Subcutaneous abdominal adipose tissue (tissue), 5 donors: ENCODE results near the gene SLAIN2.

Experiments used
- H3K27ac ChIP-seq: one replicate; pipeline ENCODE4 v1.7.0; 2013; ENCODE audit warnings: low read depth, mild to moderate bottlenecking, inconsistent platforms, low read length, moderate library complexity
- H3K27me3 ChIP-seq, 5 donors: one replicate each; pipeline ENCODE4 v1.7.0; 2013; ENCODE audit warnings: low read length in 5 of 5, inconsistent platforms in 1 of 5; ENCODE audit not compliant: control insufficient read depth in 5 of 5, insufficient read depth in 4 of 5
- H3K36me3 ChIP-seq, 5 donors: one replicate each; pipeline ENCODE4 v1.7.0; 2013; ENCODE audit warnings: low read length in 5 of 5; ENCODE audit not compliant: control insufficient read depth in 5 of 5, insufficient read depth in 5 of 5
- H3K4me1 ChIP-seq, 5 donors: one replicate each; pipeline ENCODE4 v1.7.0; 2013; ENCODE audit warnings: low read length in 5 of 5, mild to moderate bottlenecking in 3 of 5, moderate library complexity in 1 of 5; ENCODE audit not compliant: control insufficient read depth in 5 of 5, insufficient read depth in 5 of 5
- H3K4me3 ChIP-seq, 5 donors: one replicate each; pipeline ENCODE4 v1.7.0; 2013; ENCODE audit warnings: low read length in 5 of 5, low read depth in 1 of 5
- H3K9ac ChIP-seq, 5 donors: one replicate each; pipeline ENCODE4 v1.7.0; 2013; ENCODE audit warnings: low read length in 5 of 5, mild to moderate bottlenecking in 4 of 5, moderate library complexity in 3 of 5
- H3K9me3 ChIP-seq, 5 donors: one replicate each; pipeline ENCODE4 v1.7.0; 2013; ENCODE audit warnings: low read length in 5 of 5; ENCODE audit not compliant: control insufficient read depth in 5 of 5
- donor health status: healthy.
- donor health status: healthy.
- donor health status: healthy.
- donor health status: healthy.
- donor health status: healthy.

The SLAIN2 gene

DNA sequence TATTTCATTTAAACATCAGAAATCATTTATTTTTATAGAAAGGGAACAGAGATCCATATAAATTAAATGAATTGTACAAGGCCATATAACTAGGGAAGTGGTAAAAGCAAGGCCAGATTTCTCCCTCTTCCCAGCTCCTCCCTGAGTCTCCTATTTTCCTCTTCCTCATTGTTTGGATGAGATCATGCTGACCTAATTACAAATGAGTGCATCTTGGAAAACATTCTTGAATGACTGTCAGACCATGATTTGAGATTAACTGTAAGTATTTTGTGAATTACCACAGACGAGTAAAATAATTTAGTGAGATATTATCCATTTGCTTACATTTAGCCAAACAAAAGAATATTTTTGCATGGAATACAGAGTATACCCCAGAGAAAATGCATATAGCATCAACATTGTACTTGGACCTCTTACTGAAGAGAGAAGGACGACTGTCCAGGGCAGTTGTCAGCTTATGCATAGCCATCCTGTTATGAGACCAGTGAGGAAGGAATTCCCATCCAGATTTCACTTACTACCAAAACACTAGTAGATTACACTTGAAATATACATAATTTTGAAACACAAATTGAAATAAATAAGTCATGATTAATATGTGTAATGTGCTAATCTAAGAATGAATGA lies 47.3 kb downstream of the SLAIN2 start:
- H3K36me3 ChIP-seq = peaks cover 9 to 37% (median 23%) of the 10 kb centered on the region in 5 donors
- peaks cover 0 to 4% (median 0%) of the 10 kb centered on the region in 5 donors for H3K4me1 ChIP-seq
- no peak overlapping the region for H3K27ac ChIP-seq
- H3K4me3 ChIP-seq = no peak overlapping the region
- H3K9me3 ChIP-seq = no peaks in the 10 kb centered on the region
- H3K27me3 ChIP-seq = no peaks in the 10 kb centered on the region
- H3K9ac ChIP-seq = no peak overlapping the region

GRCh38 chr4:48396043-48396442 lies 54.7 kb downstream of the SLAIN2 start:
- Histone ChIP-seq H3K4me1 (no peaks in the 10 kb centered on the region), H3K9me3 (no peaks in the 10 kb centered on the region), H3K27me3 (no peaks in the 10 kb centered on the region), H3K4me3 (no peak overlapping the region), H3K27ac (no peak overlapping the region), H3K36me3 (peaks cover 11 to 39% (median 23%) of the 10 kb centered on the region in 5 donors), H3K9ac (no peak overlapping the region)

DNA sequence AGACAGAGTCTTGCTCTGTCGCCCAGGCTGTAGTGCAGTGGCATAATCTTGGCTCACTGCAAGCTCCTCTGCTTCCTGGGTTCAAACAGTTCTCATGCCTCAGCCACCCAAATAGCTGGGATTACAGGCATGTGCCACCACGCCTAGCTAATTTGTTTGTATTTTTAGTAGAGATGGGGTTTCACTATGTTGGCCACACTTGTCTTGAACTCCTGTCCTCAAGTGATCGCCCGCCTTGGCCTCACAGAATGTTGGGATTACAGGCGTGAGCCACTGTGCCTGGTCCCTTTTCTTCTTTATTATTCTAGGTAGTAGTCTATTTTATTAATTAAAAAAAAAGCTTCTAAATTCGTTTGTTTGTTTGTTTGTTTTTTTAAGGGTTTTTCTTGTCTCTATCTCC lies 59.1 kb downstream of the SLAIN2 start:
- H3K36me3 ChIP-seq = peaks cover 14 to 31% (median 20%) of the 10 kb centered on the region in 5 donors
- no peaks in the 10 kb centered on the region for H3K27me3 ChIP-seq
- H3K27ac ChIP-seq = no peak overlapping the region
- H3K9me3 ChIP-seq = no peaks in the 10 kb centered on the region
- H3K4me3 ChIP-seq = no peak overlapping the region
- no peak overlapping the region for H3K9ac ChIP-seq
- peaks cover 0 to 5% (median 3%) of the 10 kb centered on the region in 5 donors for H3K4me1 ChIP-seq

DNA sequence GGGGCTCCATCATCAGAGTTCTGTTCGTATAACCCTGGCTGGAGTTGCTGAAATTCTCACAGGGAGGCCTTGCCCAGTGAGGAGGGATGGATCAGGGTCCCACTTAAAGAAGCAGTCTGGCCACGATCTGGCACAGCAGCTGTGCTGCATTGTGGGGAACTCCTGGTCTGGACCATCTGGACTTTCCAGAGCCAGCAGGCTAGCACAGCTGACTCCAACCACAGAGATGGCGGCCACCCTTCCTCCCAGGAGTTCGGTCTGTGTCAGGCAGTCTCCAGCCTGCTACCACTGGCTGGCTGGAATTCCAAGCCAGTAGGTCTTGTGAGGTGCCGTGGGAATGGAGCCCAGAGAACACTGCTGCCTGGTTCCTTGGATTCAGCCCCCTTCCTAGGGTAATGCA lies 62.0 kb downstream of the SLAIN2 start:
- peaks cover 3 to 17% (median 13%) of the 10 kb centered on the region in 5 donors for H3K36me3 ChIP-seq
- H3K27ac ChIP-seq = no peak overlapping the region
- H3K27me3 ChIP-seq = no peaks in the 10 kb centered on the region
- H3K4me1 ChIP-seq = peaks cover 0 to 5% (median 3%) of the 10 kb centered on the region in 5 donors
- no peaks in the 10 kb centered on the region for H3K9me3 ChIP-seq
- no peak overlapping the region for H3K9ac ChIP-seq
- H3K4me3 ChIP-seq = no peak overlapping the region

- Histone ChIP-seq H3K9ac (no peak overlapping the region), H3K4me1 (peaks cover 0 to 5% (median 3%) of the 10 kb centered on the region in 5 donors), H3K27ac (no peak overlapping the region), H3K36me3 (peaks cover 3 to 17% (median 13%) of the 10 kb centered on the region in 5 donors), H3K9me3 (no peaks in the 10 kb centered on the region), H3K4me3 (no peak overlapping the region), H3K27me3 (no peaks in the 10 kb centered on the region)
Measured at GRCh38 chr4:48403779-48404178, 62.5 kb downstream of the SLAIN2 start.

DNA sequence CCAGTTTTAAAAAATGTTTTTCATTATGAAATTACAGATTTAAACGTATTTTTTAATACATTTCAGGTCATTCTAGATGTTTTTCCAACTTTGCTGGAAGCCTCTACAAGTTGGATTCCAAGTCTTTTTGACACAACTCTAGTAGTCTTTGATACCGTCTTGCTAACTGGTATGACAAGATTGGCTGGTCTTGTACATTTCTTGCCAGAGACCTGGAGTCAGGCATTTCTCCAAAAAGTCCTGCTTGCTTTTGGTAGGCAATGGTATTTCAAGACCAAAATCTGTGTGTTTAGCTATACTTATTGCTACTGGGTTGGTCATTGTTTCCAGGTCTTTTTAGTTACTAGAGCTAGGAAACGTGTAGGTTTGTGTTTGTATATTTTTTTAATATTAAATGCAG lies 64.6 kb downstream of the SLAIN2 start:
- Histone ChIP-seq H3K36me3 (peaks cover 5 to 31% (median 20%) of the 10 kb centered on the region in 5 donors), H3K4me3 (no peak overlapping the region), H3K27ac (no peak overlapping the region), H3K4me1 (peaks cover 0 to 5% (median 3%) of the 10 kb centered on the region in 5 donors), H3K9ac (no peak overlapping the region), H3K27me3 (no peaks in the 10 kb centered on the region), H3K9me3 (no peaks in the 10 kb centered on the region)

DNA sequence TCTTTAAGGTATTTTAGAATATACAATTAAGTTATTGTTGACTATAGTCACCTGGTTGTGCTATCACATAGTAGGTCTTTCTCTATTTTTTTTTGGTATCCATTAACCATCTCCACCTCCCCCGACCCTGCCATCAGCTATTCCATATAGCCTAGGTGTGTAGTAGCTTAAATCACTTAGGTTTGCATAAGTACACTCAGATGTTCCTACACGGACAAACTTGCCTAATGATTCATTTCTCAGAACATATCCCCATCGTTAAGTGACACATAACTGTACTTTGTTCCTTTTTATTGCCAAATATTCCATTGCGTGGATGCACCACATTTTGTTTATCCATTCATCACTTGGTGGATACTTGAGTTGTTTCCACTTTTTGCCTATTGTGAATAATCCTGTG lies 67.9 kb downstream of the SLAIN2 start:
- H3K27ac ChIP-seq = no peak overlapping the region
- H3K4me1 ChIP-seq = no peaks in the 10 kb centered on the region
- peaks cover 4 to 22% (median 11%) of the 10 kb centered on the region in 5 donors for H3K36me3 ChIP-seq
- H3K9me3 ChIP-seq = no peaks in the 10 kb centered on the region
- H3K4me3 ChIP-seq = no peak overlapping the region
- H3K9ac ChIP-seq = no peak overlapping the region
- H3K27me3 ChIP-seq = no peaks in the 10 kb centered on the region

- Histone ChIP-seq H3K36me3 (peaks cover 4 to 22% (median 11%) of the 10 kb centered on the region in 5 donors), H3K9ac (no peak overlapping the region), H3K27ac (no peak overlapping the region), H3K4me3 (no peak overlapping the region), H3K4me1 (no peaks in the 10 kb centered on the region), H3K9me3 (no peaks in the 10 kb centered on the region), H3K27me3 (no peaks in the 10 kb centered on the region)
Measured at GRCh38 chr4:48410812-48411211, 69.5 kb downstream of the SLAIN2 start.

DNA sequence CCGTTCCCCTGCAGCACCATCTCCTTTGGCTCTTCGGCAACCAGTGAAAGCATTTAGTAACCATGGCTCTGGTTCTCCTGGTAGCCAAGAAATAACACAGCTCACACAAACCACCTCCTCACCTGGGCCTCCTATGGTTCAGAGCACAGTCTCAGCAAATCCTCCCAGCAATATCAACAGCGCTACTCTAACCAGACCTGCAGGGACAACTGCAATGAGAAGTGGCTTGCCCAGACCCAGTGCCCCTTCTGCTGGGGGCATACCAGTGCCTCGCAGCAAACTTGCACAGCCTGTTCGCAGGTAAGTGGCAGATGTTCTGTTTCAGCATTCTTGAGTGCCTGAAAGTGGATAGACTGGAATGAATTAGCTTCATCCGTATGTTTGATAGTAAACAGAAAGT lies 78.8 kb downstream of the SLAIN2 start:
- Histone ChIP-seq H3K27ac (no peak overlapping the region), H3K9me3 (no peaks in the 10 kb centered on the region), H3K36me3 (peaks cover 24 to 34% (median 33%) of the 10 kb centered on the region in 5 donors), H3K4me3 (no peak overlapping the region), H3K9ac (no peak overlapping the region), H3K27me3 (no peaks in the 10 kb centered on the region), H3K4me1 (no peaks in the 10 kb centered on the region)

GRCh38 chr4:48421101-48421500 lies 79.8 kb downstream of the SLAIN2 start:
- Histone ChIP-seq H3K9me3 (no peaks in the 10 kb centered on the region), H3K27ac (no peak overlapping the region), H3K4me3 (no peak overlapping the region), H3K27me3 (no peaks in the 10 kb centered on the region), H3K9ac (no peak overlapping the region), H3K36me3 (peaks cover 24 to 34% (median 33%) of the 10 kb centered on the region in 5 donors), H3K4me1 (no peaks in the 10 kb centered on the region)
